ENCODE data around the gene SRBD1.

Gene SRBD1

DNA sequence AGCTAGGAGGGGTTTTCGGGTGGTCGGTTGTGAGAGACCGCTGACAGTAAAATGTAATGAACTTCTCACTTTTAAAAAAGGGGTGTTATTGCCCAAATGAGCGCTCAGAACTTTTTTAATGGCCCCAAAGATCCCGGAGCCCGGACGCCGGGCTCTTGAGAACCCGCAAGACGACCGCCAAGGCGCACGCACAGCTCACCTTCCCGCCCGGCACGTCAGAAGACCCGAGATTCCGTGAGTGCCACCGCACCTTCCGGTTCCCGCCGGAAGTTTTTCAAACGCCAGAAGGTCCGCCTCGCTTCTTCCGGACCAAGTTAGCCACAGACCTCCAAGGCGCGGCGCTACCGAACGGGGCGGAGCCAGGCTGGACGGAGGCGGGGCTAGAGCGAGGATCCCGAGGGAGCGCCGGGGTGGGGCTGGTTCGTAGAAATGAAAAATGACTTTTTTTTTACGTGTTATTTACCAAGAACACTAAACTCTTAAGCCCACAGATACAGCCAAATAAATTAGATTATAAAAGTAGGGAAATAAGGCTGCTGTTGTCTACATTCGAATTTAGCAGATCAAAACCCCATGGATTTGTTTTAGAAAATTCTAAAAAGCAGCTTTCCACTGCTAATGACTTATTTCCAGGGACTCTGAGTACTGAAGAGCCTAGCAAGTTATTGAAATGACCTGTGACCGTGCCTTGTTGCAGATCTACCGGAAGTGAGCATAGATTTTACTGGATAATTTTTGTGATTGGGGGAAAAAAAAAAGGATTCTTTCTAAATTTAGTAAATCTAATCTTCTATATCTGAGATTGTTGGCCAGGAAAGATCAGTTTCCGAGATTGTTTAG is at the start of gene SRBD1:
TSS of gene SRBD1 (minus strand) at position 248 of the 840 bp plus-strand sequence. CDS start 5,826 bp downstream, outside the sequence.
- peak within 1 kb of the TSS; percentile 83 for H3K4me3 ChIP-seq (ENCODE audit: low read depth, low read length)
- TF ChIP-seq, protein P1, sequence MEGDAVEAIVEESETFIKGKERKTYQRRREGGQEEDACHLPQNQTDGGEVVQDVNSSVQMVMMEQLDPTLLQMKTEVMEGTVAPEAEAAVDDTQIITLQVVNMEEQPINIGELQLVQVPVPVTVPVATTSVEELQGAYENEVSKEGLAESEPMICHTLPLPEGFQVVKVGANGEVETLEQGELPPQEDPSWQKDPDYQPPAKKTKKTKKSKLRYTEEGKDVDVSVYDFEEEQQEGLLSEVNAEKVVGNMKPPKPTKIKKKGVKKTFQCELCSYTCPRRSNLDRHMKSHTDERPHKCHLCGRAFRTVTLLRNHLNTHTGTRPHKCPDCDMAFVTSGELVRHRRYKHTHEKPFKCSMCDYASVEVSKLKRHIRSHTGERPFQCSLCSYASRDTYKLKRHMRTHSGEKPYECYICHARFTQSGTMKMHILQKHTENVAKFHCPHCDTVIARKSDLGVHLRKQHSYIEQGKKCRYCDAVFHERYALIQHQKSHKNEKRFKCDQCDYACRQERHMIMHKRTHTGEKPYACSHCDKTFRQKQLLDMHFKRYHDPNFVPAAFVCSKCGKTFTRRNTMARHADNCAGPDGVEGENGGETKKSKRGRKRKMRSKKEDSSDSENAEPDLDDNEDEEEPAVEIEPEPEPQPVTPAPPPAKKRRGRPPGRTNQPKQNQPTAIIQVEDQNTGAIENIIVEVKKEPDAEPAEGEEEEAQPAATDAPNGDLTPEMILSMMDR (IDR thresholded peaks at IDR 0.05; ENCODE audit: low read depth, low read length, missing control alignments) = no peak
- DNase-seq (ENCODE audit: low read depth) = peak; percentile 88

- no peak for DNase-seq (ENCODE audit: low read depth)
- TF ChIP-seq, protein P1 (IDR thresholded peaks at IDR 0.05; ENCODE audit: low read depth, low read length, missing control alignments) = no peak
- no peak overlapping the region for H3K4me3 ChIP-seq (ENCODE audit: low read depth, low read length)
These were observed 43.2 kb upstream of the SRBD1 start for GRCh38 chr2:45654250-45654649.

DNA sequence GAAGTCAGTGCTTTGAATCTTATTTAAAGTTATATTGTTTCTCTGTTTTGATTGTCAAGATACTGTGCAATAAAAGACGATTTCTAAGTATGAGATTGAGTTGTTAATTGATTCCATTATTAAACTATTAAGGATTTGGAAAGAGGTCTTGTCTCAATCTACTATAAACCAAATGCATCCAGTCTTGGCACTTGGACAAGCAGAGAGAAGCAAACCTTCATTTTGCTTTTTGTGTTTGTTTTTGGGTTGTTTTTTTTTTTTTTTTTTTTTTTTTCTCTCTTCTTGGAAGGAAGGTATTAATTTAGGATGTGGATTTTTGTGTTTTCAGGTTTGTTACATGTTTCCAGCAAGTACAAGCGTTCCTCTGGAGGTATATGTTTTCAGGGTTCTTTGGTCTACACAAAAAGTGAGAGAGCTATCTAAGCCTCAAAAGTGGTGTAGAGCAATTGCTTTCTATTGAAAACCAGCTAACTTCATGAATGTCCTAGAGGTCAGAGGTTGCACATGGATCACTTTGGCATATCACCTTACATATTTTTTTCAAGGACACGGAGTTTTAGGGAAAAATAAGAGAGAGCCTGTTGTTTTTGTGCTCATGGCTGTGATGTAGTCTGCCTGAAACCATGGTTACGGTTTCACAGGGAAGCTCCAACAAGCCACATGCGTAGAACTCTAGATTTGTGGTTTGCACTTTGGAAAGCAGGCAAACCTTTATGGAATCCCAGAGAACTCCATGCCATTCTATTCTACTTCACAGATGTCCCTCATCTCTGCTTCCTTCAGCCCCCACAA is 42.3 kb upstream of the SRBD1 start:
- H3K4me3 ChIP-seq (ENCODE audit: low read depth, low read length) = peak overlapping the region; percentile 76; the same call in 1 of the 2 replicates
- no peak for DNase-seq (ENCODE audit: low read depth)
- TF ChIP-seq, protein P1 (IDR thresholded peaks at IDR 0.05; ENCODE audit: low read depth, low read length, missing control alignments) = no peak

DNA sequence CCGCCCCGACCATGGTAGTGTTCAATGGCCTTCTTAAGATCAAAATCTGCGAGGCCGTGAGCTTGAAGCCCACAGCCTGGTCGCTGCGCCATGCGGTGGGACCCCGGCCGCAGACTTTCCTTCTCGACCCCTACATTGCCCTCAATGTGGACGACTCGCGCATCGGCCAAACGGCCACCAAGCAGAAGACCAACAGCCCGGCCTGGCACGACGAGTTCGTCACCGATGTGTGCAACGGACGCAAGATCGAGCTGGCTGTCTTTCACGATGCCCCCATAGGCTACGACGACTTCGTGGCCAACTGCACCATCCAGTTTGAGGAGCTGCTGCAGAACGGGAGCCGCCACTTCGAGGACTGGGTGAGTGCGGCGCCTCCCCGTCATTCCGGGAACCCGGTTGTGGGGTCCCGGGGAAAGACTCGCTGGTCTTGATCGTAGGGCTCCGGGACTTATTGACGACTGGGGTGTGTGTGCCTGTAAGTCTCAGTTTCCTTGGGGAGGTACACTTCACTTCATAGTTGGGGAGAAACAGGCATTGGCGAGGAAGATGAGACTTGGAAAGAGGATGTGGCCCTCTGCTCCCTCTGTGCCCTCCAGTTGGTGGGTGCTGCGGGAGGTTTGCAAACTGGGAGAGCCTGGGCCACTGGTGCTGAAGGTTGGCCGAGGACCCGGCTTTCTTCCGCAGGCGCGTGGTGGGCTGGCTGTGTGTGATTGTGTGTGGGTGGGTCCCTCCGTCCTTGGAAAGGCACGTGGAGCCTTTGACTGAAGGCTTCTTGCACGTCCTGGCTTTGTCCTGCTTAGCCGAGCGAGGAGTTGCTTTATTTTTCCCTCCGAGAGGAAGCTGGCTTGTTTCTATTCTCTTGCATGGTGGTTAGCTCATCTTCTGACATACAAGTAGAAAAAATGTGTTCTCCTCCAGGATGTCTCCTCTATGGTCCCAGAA is 41.3 kb upstream of the SRBD1 start:
- no peak for DNase-seq (ENCODE audit: low read depth)

GRCh38 chr2:45651415-45652089 is 40.5 kb upstream of the SRBD1 start, which contains the start of gene PRKCE:
Gene PRKCE, plus strand, starts transcription at chr2:45651675.
- peak within 1 kb of the TSS; percentile 76 for H3K4me3 ChIP-seq (ENCODE audit: low read depth, low read length)
- DNase-seq (ENCODE audit: low read depth) = no peak
- TF ChIP-seq, protein P1 (IDR thresholded peaks at IDR 0.05; ENCODE audit: low read depth, low read length, missing control alignments) = no peak

More for the DNA sequence above, 41.3 kb upstream of the SRBD1 start:
- TF ChIP-seq, protein P1 (IDR thresholded peaks at IDR 0.05; ENCODE audit: low read depth, low read length, missing control alignments) = no peak
- peak overlapping the region; percentile 76 for H3K4me3 ChIP-seq (ENCODE audit: low read depth, low read length)

Measured in GM12864 (cell line).